Nephron progenitor cell (in vitro differentiated cells): Measurements from ENCODE around the gene ULK3.

Source experiments
- DNase-seq: peaks from one replicate; pipeline ENCODE4 v3.0.0; 2021
- H3K27ac Mint-ChIP-seq: 2 replicates; pipeline ENCODE4 v1.8.0; 2021; ENCODE audit warnings: mild to moderate bottlenecking, moderate library complexity, mixed read lengths
- H3K27me3 Mint-ChIP-seq: 2 replicates; pipeline ENCODE4 v1.8.0; 2021; ENCODE audit warnings: mild to moderate bottlenecking, low read depth, mixed read lengths; ENCODE audit not compliant: poor library complexity
- H3K36me3 Mint-ChIP-seq: 2 replicates; pipeline ENCODE4 v1.8.0; 2021; ENCODE audit warnings: low read depth, mixed read lengths
- H3K4me1 Mint-ChIP-seq: 2 replicates; pipeline ENCODE4 v1.8.0; 2021; ENCODE audit warnings: mixed read lengths
- H3K4me3 Mint-ChIP-seq: 2 replicates; pipeline ENCODE4 v1.8.0; 2021; ENCODE audit warnings: mild to moderate bottlenecking, moderate library complexity, mixed read lengths
- H3K9me3 Mint-ChIP-seq: 2 replicates; pipeline ENCODE4 v1.8.0; 2021; ENCODE audit warnings: mild to moderate bottlenecking, moderate library complexity, mixed read lengths
- TF ChIP-seq, protein P1 (sequence below): fragments of 200-600 bp; sonication (generic); IDR thresholded peaks from 2 replicates; pipeline ENCODE4 v1.5.0; 2021; ENCODE audit warnings: antibody characterized with exemption

ULK3 gene

GRCh38 chr15:74856537-74856936 lies 13.6 kb upstream of the ULK3 start:
- Mint-ChIP-seq H3K9me3 (no peaks in the 10 kb centered on the region), H3K27ac (no peak overlapping the region), H3K4me3 (no peak overlapping the region), H3K27me3 (no peaks in the 10 kb centered on the region), H3K36me3 (no peaks in the 10 kb centered on the region), H3K4me1 (peaks cover 25% of the 10 kb centered on the region)
- TF ChIP-seq, protein P1, sequence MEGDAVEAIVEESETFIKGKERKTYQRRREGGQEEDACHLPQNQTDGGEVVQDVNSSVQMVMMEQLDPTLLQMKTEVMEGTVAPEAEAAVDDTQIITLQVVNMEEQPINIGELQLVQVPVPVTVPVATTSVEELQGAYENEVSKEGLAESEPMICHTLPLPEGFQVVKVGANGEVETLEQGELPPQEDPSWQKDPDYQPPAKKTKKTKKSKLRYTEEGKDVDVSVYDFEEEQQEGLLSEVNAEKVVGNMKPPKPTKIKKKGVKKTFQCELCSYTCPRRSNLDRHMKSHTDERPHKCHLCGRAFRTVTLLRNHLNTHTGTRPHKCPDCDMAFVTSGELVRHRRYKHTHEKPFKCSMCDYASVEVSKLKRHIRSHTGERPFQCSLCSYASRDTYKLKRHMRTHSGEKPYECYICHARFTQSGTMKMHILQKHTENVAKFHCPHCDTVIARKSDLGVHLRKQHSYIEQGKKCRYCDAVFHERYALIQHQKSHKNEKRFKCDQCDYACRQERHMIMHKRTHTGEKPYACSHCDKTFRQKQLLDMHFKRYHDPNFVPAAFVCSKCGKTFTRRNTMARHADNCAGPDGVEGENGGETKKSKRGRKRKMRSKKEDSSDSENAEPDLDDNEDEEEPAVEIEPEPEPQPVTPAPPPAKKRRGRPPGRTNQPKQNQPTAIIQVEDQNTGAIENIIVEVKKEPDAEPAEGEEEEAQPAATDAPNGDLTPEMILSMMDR = no peak
- no peak for DNase-seq

DNA sequence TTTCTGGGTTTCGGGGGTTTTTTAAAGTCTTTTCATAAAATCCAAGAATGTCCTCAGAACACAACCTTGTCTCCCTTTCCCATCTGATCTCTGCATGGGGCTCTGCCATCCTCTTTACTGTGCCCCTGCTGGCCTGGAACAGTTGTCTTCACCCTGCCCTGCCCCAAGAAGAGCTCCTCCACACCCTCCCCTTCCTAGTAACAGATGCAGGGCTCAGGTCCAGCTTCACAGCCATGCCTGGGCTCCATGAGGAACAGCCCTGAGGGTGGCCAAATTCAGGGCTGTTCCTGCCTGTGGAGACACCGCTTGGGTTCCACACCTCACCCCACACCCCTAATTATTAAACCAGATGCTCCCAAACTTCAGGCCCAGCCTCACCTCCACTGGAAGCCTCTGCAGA lies 12.9 kb upstream of the ULK3 start:
- no peaks in the 10 kb centered on the region for H3K27me3 Mint-ChIP-seq
- peaks cover 25% of the 10 kb centered on the region for H3K4me1 Mint-ChIP-seq
- no peak for DNase-seq
- H3K9me3 Mint-ChIP-seq = no peaks in the 10 kb centered on the region
- H3K4me3 Mint-ChIP-seq = no peak overlapping the region
- TF ChIP-seq, protein P1 = no peak
- peaks cover 5% of the 10 kb centered on the region for H3K36me3 Mint-ChIP-seq
- H3K27ac Mint-ChIP-seq = no peak overlapping the region

DNA sequence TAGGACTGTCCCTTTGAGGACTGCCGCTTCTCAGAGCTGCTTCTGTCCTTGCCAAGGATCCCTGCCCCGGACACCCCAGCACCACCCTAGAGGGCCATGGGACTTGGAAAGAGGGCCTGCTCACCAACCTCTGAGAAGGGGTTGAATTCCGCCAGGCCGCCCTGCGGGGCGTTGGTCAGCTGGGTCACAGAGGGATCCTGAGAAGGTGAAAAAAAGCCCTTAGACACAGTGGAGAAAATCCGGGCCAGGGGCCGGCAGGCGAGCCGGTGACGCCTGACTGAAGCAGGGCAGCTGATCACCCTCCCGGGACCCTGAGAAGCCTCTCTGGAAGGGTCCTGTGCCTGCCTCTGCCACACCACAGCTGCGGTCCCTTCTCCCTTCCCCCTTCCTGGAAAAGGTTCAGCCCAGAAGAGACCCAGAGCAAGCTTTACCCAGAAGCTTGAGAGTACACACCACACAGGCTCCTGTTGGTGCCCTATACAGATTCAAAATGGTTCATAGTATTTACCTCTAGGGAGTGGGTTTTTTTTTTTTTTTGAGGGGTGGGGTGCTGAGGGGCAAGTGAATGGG lies 11.6 kb upstream of the ULK3 start:
- DNase-seq = no peak
- Mint-ChIP-seq H3K4me3 (no peak overlapping the region), H3K27ac (no peak overlapping the region), H3K4me1 (peaks cover 25% of the 10 kb centered on the region), H3K27me3 (no peaks in the 10 kb centered on the region), H3K9me3 (no peaks in the 10 kb centered on the region), H3K36me3 (peaks cover 5% of the 10 kb centered on the region)
- TF ChIP-seq, protein P1 = no peak

- TF ChIP-seq, protein P1 = no peak
- H3K36me3 Mint-ChIP-seq = peaks cover 21% of the 10 kb centered on the region
- DNase-seq = no peak
- H3K27ac Mint-ChIP-seq = no peak overlapping the region
- H3K27me3 Mint-ChIP-seq = no peaks in the 10 kb centered on the region
- H3K4me3 Mint-ChIP-seq = no peak overlapping the region
- H3K9me3 Mint-ChIP-seq = no peaks in the 10 kb centered on the region
- H3K4me1 Mint-ChIP-seq = peaks cover 11% of the 10 kb centered on the region
Observed at GRCh38 chr15:74851960-74852359, 9.0 kb upstream of the ULK3 start.

DNA sequence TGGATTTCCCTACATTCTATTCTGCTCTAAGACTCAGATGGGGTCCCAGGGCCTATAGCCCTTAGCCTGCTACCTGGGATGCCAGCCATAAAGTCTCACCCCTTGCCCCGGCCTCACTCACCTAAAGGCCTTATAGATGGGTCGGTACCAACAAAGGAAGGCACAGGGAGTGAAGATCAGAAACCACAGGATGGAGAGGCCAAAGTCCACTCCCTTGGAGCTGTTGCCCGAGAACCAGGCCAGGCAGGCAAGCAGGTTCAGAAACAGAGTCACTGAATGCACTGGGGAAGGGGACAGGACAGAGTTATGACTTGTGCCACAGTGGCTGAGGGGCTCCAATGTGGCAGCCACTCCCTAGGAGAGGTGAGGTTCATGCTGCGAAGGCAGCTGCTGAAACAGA lies 7.4 kb upstream of the ULK3 start:
- Mint-ChIP-seq H3K36me3 (peaks cover 25% of the 10 kb centered on the region), H3K27me3 (no peaks in the 10 kb centered on the region), H3K4me3 (no peak overlapping the region), H3K9me3 (no peaks in the 10 kb centered on the region), H3K27ac (no peak overlapping the region), H3K4me1 (peaks cover 9% of the 10 kb centered on the region)
- TF ChIP-seq, protein P1 = no peak
- no peak for DNase-seq

- no peaks in the 10 kb centered on the region for H3K9me3 Mint-ChIP-seq
- no peak overlapping the region for H3K4me3 Mint-ChIP-seq
- DNase-seq = no peak
- no peak overlapping the region for H3K27ac Mint-ChIP-seq
- peaks cover 22% of the 10 kb centered on the region for H3K4me1 Mint-ChIP-seq
- TF ChIP-seq, protein P1 = no peak
- H3K27me3 Mint-ChIP-seq = no peaks in the 10 kb centered on the region
- peaks cover 31% of the 10 kb centered on the region for H3K36me3 Mint-ChIP-seq
Observed at GRCh38 chr15:74847432-74847831, 4.5 kb upstream of the ULK3 start.
